H1 (cell line): ENCODE measurements around the gene R3HCC1L. TPM values are rescaled to one million over a fixed set of nuclear protein-coding genes. Genes with fewer than 3 reads are reported as not detected.

Source experiments
- CTCF ChIA-PET: fragments of 300-600 bp; sonication (Branson Sonifier 250); formaldehyde crosslinking; loops from one replicate; lab custom pipeline; 2021; ENCODE audit not compliant: partially characterized antibody; lab: Charles Lee
- POLR2A ChIA-PET: fragments of 300-600 bp; sonication (Branson Sonifier 250); formaldehyde crosslinking; loops from one replicate; lab custom pipeline; 2021; ENCODE audit warnings: inconsistent platforms; ENCODE audit not compliant: partially characterized antibody; lab: Charles Lee
- DNase-seq, 2 experiments: peaks; one replicate each; pipeline versions ENCODE4 v3.0.0 to v3.0.0-alpha.2; 2010 to 2022; ENCODE audit warnings: low spot score in 2 of 2, low read depth in 1 of 2, mixed read lengths in 1 of 2
- FAIRE-seq: peaks from 2 replicates; lab custom pipeline; 2011; peaks lifted over from hg19 to GRCh38; lab: Jason Lieb, UNC
- H2AFZ ChIP-seq: 2 replicates; pipeline ENCODE4 v1.8.1; 2012; ENCODE audit warnings: low read length, inconsistent platforms
- H2AK5ac ChIP-seq: 2 replicates; pipeline ENCODE4 v1.6.1; 2013; ENCODE audit warnings: low read depth, low read length
- H2BK120ac ChIP-seq: replicated peaks from 2 replicates; pipeline ENCODE3; 2013; ENCODE audit warnings: low read depth, low read length, inconsistent platforms
- H2BK12ac ChIP-seq: 2 replicates; pipeline ENCODE4 v1.6.1; 2013; ENCODE audit warnings: low read depth, low read length
- H2BK15ac ChIP-seq: 2 replicates; pipeline ENCODE4 v1.6.1; 2013; ENCODE audit warnings: low read length
- H2BK20ac ChIP-seq: 2 replicates; pipeline ENCODE4 v1.6.1; 2013; ENCODE audit warnings: low read length
- H2BK5ac ChIP-seq: 2 replicates; pipeline ENCODE4 v1.6.1; 2013; ENCODE audit warnings: low read depth, low read length
- H3K14ac ChIP-seq: 2 replicates; pipeline ENCODE4 v1.6.1; 2013; ENCODE audit warnings: inconsistent platforms; ENCODE audit not compliant: insufficient read length
- H3K18ac ChIP-seq: 2 replicates; pipeline ENCODE4 v1.6.1; 2013; ENCODE audit warnings: low read length; ENCODE audit errors: extremely low read depth
- H3K23ac ChIP-seq: 2 replicates; pipeline ENCODE4 v1.6.1; 2013; ENCODE audit warnings: inconsistent platforms; ENCODE audit not compliant: insufficient read length
- H3K23me2 ChIP-seq: 2 replicates; pipeline ENCODE4 v1.6.1; 2013; ENCODE audit warnings: low read depth, low read length
- H3K27ac ChIP-seq: 2 replicates; pipeline ENCODE4 v1.6.1; 2011; ENCODE audit warnings: low read depth, low read length, inconsistent platforms
- H3K27me3 ChIP-seq, 4 experiments: replicated peaks in 1 of 4; 1 replicate in 1 of 4; 2 replicates in 3 of 4; pipeline versions ENCODE4 v1.6.1 to v1.8.1; 2011 to 2013; ENCODE audit warnings: low read length in 3 of 4, mild to moderate bottlenecking in 3 of 4, inconsistent platforms in 2 of 4, mixed read lengths in 2 of 4, moderate library complexity in 1 of 4; ENCODE audit not compliant: control insufficient read depth in 3 of 4, insufficient read depth in 3 of 4; ENCODE audit errors: extremely low read depth in 1 of 4
- H3K36me3 ChIP-seq, 4 experiments: 2 replicates each; pipeline versions ENCODE4 v1.6.1 to v1.8.1; 2011 to 2013; ENCODE audit warnings: mild to moderate bottlenecking in 4 of 4, low read length in 3 of 4, moderate library complexity in 2 of 4, control low read depth in 1 of 4, inconsistent platforms in 1 of 4; ENCODE audit not compliant: insufficient read depth in 4 of 4, control insufficient read depth in 2 of 4
- H3K4ac ChIP-seq: replicated peaks from 2 replicates; pipeline ENCODE3; 2013; ENCODE audit warnings: low read length, low read depth, mixed read lengths, inconsistent platforms; ENCODE audit not compliant: insufficient read length
- H3K4me1 ChIP-seq, 4 experiments: replicated peaks in 1 of 4; 1 replicate in 1 of 4; 2 replicates in 3 of 4; pipeline versions ENCODE4 v1.6.1 to v1.8.1; 2011 to 2013; ENCODE audit warnings: low read length in 3 of 4, inconsistent platforms in 2 of 4, mixed read lengths in 1 of 4; ENCODE audit not compliant: insufficient read depth in 4 of 4, control insufficient read depth in 3 of 4
- H3K4me2 ChIP-seq, 2 experiments: 2 replicates each; pipeline versions ENCODE4 v1.6.1 to v1.8.1; 2011 to 2013; ENCODE audit warnings: low read depth in 2 of 2, low read length in 2 of 2, control low read depth in 1 of 2, inconsistent platforms in 1 of 2, mild to moderate bottlenecking in 1 of 2; ENCODE audit not compliant: insufficient read depth in 1 of 2
- H3K4me3 ChIP-seq, 4 experiments: fragments of 200-600, 300-600 bp in 1 of 4; sonication (generic), shearing (Covaris generic), sonication (Bioruptor Twin) in 1 of 4; 2 replicates each; pipeline versions ENCODE4 v1.5.1 to v1.8.1; 2011 to 2016; ENCODE audit warnings: low read length in 4 of 4, low read depth in 3 of 4, control low read depth in 2 of 4, inconsistent platforms in 2 of 4, mild to moderate bottlenecking in 2 of 4, mixed read lengths in 1 of 4, moderate library complexity in 1 of 4; ENCODE audit not compliant: insufficient read depth in 2 of 4; ENCODE audit errors: extremely low read depth in 1 of 4
- H3K56ac ChIP-seq: replicated peaks from 2 replicates; pipeline ENCODE3; 2013; ENCODE audit warnings: low read depth, mild to moderate bottlenecking, mixed read lengths, low read length, inconsistent platforms; ENCODE audit not compliant: insufficient read length
- H3K79me1 ChIP-seq: 2 replicates; pipeline ENCODE4 v1.6.1; 2013; ENCODE audit warnings: low read depth, low read length, control low read depth
- H3K79me2 ChIP-seq, 2 experiments: 2 replicates each; pipeline versions ENCODE4 v1.6.1 to v1.8.1; 2012 to 2013; ENCODE audit warnings: low read length in 2 of 2, mild to moderate bottlenecking in 2 of 2, inconsistent platforms in 1 of 2; ENCODE audit not compliant: insufficient read depth in 2 of 2, control insufficient read depth in 1 of 2
- H3K9ac ChIP-seq, 4 experiments: replicated peaks in 1 of 4; 1 replicate in 1 of 4; 2 replicates in 3 of 4; pipeline versions ENCODE4 v1.6.1 to v1.8.1; 2011 to 2013; ENCODE audit warnings: low read depth in 3 of 4, low read length in 3 of 4, control low read depth in 2 of 4, mild to moderate bottlenecking in 2 of 4, moderate library complexity in 2 of 4, inconsistent platforms in 1 of 4; ENCODE audit errors: extremely low read depth in 1 of 4
- H3K9me3 ChIP-seq, 2 experiments: 2 replicates each; pipeline versions ENCODE4 v1.6.1 to v1.8.1; 2012 to 2013; ENCODE audit warnings: mild to moderate bottlenecking in 2 of 2, moderate library complexity in 2 of 2, control low read depth in 1 of 2, inconsistent platforms in 1 of 2, low read depth in 1 of 2, low read length in 1 of 2, mixed read lengths in 1 of 2; ENCODE audit not compliant: insufficient read depth in 2 of 2
- H4K20me1 ChIP-seq, 2 experiments: replicated peaks in 1 of 2; 2 replicates each; pipeline versions ENCODE3 to v1.8.1; 2011 to 2013; ENCODE audit warnings: inconsistent platforms in 2 of 2, low read length in 2 of 2, mild to moderate bottlenecking in 1 of 2; ENCODE audit not compliant: insufficient read depth in 2 of 2, control insufficient read depth in 1 of 2
- H4K5ac ChIP-seq: 2 replicates; pipeline ENCODE4 v1.6.1; 2013; ENCODE audit warnings: low read length, low read depth, mixed read lengths, inconsistent platforms; ENCODE audit not compliant: insufficient read length
- H4K8ac ChIP-seq: 2 replicates; pipeline ENCODE4 v1.8.0; 2013; ENCODE audit warnings: mild to moderate bottlenecking, moderate library complexity, low read length, inconsistent platforms; ENCODE audit not compliant: insufficient read depth; ENCODE audit errors: extremely low read depth
- H4K91ac ChIP-seq: replicated peaks from 2 replicates; pipeline ENCODE3; 2013; ENCODE audit warnings: low read length, mixed read lengths, inconsistent platforms; ENCODE audit not compliant: insufficient read length
- BACH1 ChIP-seq: IDR thresholded peaks from 2 replicates; pipeline ENCODE4 v1.6.1; 2012; ENCODE audit warnings: low read length, improper control_type of control experiment
- GTF2F1 ChIP-seq: IDR thresholded peaks from 2 replicates; pipeline ENCODE4 v1.6.1; 2012; ENCODE audit warnings: low read depth, low read length, improper control_type of control experiment, borderline replicate concordance
- JUN ChIP-seq: IDR thresholded peaks from 2 replicates; pipeline ENCODE4 v1.6.1; 2011; ENCODE audit warnings: low read depth, mild to moderate bottlenecking, improper control_type of control experiment, low read length
- KDM4A ChIP-seq: IDR thresholded peaks from one replicate; pipeline ENCODE4 v1.7.1; 2012; ENCODE audit warnings: low read depth, mild to moderate bottlenecking, moderate library complexity, low read length, inconsistent platforms; ENCODE audit not compliant: severe bottlenecking
- NANOG ChIP-seq: IDR thresholded peaks from 2 replicates; pipeline ENCODE4 v1.6.1; 2011; ENCODE audit warnings: low read length, low read depth, mild to moderate bottlenecking, inconsistent platforms; ENCODE audit not compliant: insufficient read depth, poor library complexity, severe bottlenecking
- NRF1 ChIP-seq: IDR thresholded peaks from 2 replicates; pipeline ENCODE4 v1.6.1; 2011; ENCODE audit warnings: mild to moderate bottlenecking, low read depth, low read length, improper control_type of control experiment
- PHF8 ChIP-seq: fragments of 200-600 bp; sonication (generic); conservative IDR thresholded peaks from 2 replicates; pipeline ENCODE4 v1.7.1; 2012; ENCODE audit warnings: low read depth, mild to moderate bottlenecking, inconsistent platforms, low read length, moderate library complexity
- POLR2AphosphoS5 ChIP-seq: IDR thresholded peaks from 2 replicates; pipeline ENCODE4 v1.6.1; 2011; ENCODE audit warnings: low read depth, low read length
- RAD21 ChIP-seq, 2 experiments: IDR thresholded peaks in 1 of 2; conservative IDR thresholded peaks in 1 of 2; 2 replicates each; pipeline ENCODE4 v1.6.1; 2011; ENCODE audit warnings: low read depth in 2 of 2, low read length in 2 of 2, improper control_type of control experiment in 1 of 2, inconsistent platforms in 1 of 2, mild to moderate bottlenecking in 1 of 2, moderate library complexity in 1 of 2
- RNF2 ChIP-seq: fragments of 200-900, 300-1000 bp; sonication (generic); IDR thresholded peaks from 2 replicates; pipeline ENCODE4 v1.7.1; 2016; ENCODE audit warnings: borderline replicate concordance, low read depth, mild to moderate bottlenecking, antibody characterized with exemption, low read length; ENCODE audit not compliant: poor library complexity, severe bottlenecking; ENCODE audit errors: missing control alignments
- SP1 ChIP-seq: IDR thresholded peaks from 2 replicates; pipeline ENCODE4 v1.6.1; 2011; ENCODE audit warnings: low read depth, low read length
- SP4 ChIP-seq: IDR thresholded peaks from 2 replicates; pipeline ENCODE4 v1.6.1; 2012; ENCODE audit warnings: low read length, inconsistent platforms
- SUZ12 ChIP-seq: fragments of 200-600 bp; sonication (generic); IDR thresholded peaks from 2 replicates; pipeline ENCODE4 v1.6.1; 2012; ENCODE audit warnings: mild to moderate bottlenecking, inconsistent platforms, low read length, moderate library complexity, mixed read lengths
- TEAD4 ChIP-seq: IDR thresholded peaks from 2 replicates; pipeline ENCODE4 v1.6.1; 2012; ENCODE audit warnings: low read depth, low read length, inconsistent platforms, mixed read lengths
- YY1 ChIP-seq: IDR thresholded peaks from 2 replicates; pipeline ENCODE4 v1.6.1; 2011; ENCODE audit warnings: low read depth, mild to moderate bottlenecking, low read length
- ZNF274 ChIP-seq: IDR thresholded peaks from 2 replicates; pipeline ENCODE4 v1.7.0; 2012; ENCODE audit warnings: low read length, borderline replicate concordance; ENCODE audit errors: extremely low read depth
- polyA plus RNA-seq, 7 experiments: library from polyadenylated mRNA; depleted of rRNA in 3 of 7; stranded (reverse) in 5 of 7; unstranded in 2 of 7; fragments of >200 nt in 5 of 7; fragments of 200-250 nt in 2 of 7; gene quantifications; 1 replicate in 5 of 7; 2 replicates in 1 of 7; 4 replicates in 1 of 7; pipeline versions ENCODE4 v1.2.1 to v1.2.3, GENCODE V29; 2011 to 2013; ENCODE audit warnings: missing spikeins in 2 of 7, mixed read lengths in 2 of 7
- total RNA-seq: library from RNA; stranded (reverse); fragmentation: NEBNext Ultra II Directional; extraction: Animal tissue kit (Norgen Biotek cat#: 25700); gene quantifications from 2 replicates; pipeline ENCODE4 v1.2.1, GENCODE V29; 2021

The R3HCC1L gene
- total and polyA plus RNA-seq, 2 of the 8 experiments (the other 6 are each of a cell fraction or from before 2014, with no cell fraction given): 6.9 to 13.9 TPM

DNA sequence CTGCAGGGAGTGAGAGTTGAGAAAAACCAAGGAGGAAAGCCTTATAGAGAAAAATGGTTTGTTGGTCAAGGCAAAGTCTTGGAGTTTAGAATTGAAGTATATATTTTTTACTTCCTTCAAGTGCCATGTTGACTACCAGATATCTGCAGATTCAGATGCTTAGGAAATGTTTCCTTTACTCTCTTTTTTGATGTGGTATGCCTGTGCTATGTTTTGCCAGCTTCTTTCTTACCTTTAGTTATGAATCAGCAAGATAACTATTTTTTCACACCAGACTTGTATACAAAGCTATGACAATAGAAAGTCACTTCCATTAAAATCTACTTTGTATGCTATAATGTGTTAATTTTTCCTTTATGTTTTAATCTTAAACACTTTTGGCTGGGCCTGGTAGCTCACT is 3.6 kb downstream of the R3HCC1L start:
- H2BK20ac ChIP-seq: no peak overlapping the region
- H2BK120ac ChIP-seq: no peak overlapping the region
- no peak overlapping the region for H2AK5ac ChIP-seq
- H4K5ac ChIP-seq: no peak overlapping the region
- no peak overlapping the region for H4K8ac ChIP-seq
- H4K91ac ChIP-seq: no peak overlapping the region
- H3K56ac ChIP-seq: no peak overlapping the region
- ChIA-PET CTCF (no interaction called here), POLR2A (no interaction called here)
- peaks cover 0 to 74% of the 10 kb centered on the region in 2 experiments; a peak in 2 of 4 replicates for H3K79me2 ChIP-seq
- H3K4ac ChIP-seq: no peak overlapping the region
- 0 out of 7 replicates have a peak, but pooled peaks cover 0 to 3% (median 0%) of the 10 kb centered on the region in 4 experiments for H3K4me1 ChIP-seq
- peaks cover 4 to 5% of the 10 kb centered on the region in 2 experiments; a peak in 3 of 4 replicates for H3K9me3 ChIP-seq
- H3K27me3 ChIP-seq: no peaks in the 10 kb centered on the region
- H2BK15ac ChIP-seq: no peak overlapping the region
- no peak for DNase-seq
- no peak overlapping the region for H3K27ac ChIP-seq
- H3K18ac ChIP-seq: no peak overlapping the region
- no peak for FAIRE-seq
- H2BK12ac ChIP-seq: no peak overlapping the region
- peaks cover 0 to 6% of the 10 kb centered on the region in 2 experiments for H4K20me1 ChIP-seq
- H3K9ac ChIP-seq: no peak overlapping the region
- peaks cover 2% of the 10 kb centered on the region for H3K23me2 ChIP-seq
- H3K36me3 ChIP-seq: no peaks in the 10 kb centered on the region
- no peak overlapping the region for H3K14ac ChIP-seq
- no peak overlapping the region for H2BK5ac ChIP-seq
- peaks cover 2% of the 10 kb centered on the region for H3K79me1 ChIP-seq
- no peak overlapping the region for H2AFZ ChIP-seq
- H3K23ac ChIP-seq: no peak overlapping the region
- no peak overlapping the region for H3K4me2 ChIP-seq
- no peak overlapping the region for H3K4me3 ChIP-seq
- TF ChIP-seq PHF8 (no peak), JUN (no peak), TEAD4 (no peak), SP1 (no peak), SP4 (no peak), POLR2AphosphoS5 (no peak), KDM4A (no peak), BACH1 (no peak), SUZ12 (no peak), NRF1 (no peak), NANOG (no peak), RAD21 (IDR thresholded peaks at IDR 0.05 in 1 of 2, conservative IDR thresholded peaks at IDR 0.05 in 1 of 2; ENCODE audit: low read depth in 2 of 2, low read length in 2 of 2) (no peak), GTF2F1 (no peak), RNF2 (no peak), YY1 (no peak), ZNF274 (no peak)
